GM18517 (cell line): Measurements from ENCODE around the gene RSPH9.

ENCODE experiments used
- ATAC-seq: cut with Tn5 transposase; IDR thresholded peaks from one replicate; pipeline ENCODE4 v1.9.1; 2021; ENCODE audit warnings: mild to moderate bottlenecking, moderate library complexity; ENCODE audit not compliant: unreplicated experiment

RSPH9 gene

GRCh38 chr6:43707767-43708166 is 62.9 kb downstream of the RSPH9 start:
- ATAC-seq: no peak

- no peak for ATAC-seq
Measured at GRCh38 chr6:43708860-43709653, 64.2 kb downstream of the RSPH9 start.

GRCh38 chr6:43709654-43710303 is 64.9 kb downstream of the RSPH9 start:
- ATAC-seq: no peak

- ATAC-seq: no peak
Measured at GRCh38 chr6:43710576-43710975, 65.7 kb downstream of the RSPH9 start.

- ATAC-seq: no peak
Measured at GRCh38 chr6:43712579-43712978, 67.7 kb downstream of the RSPH9 start.

- no peak for ATAC-seq
Measured at GRCh38 chr6:43713643-43714310, 68.9 kb downstream of the RSPH9 start.

GRCh38 chr6:43714311-43715055 is 69.6 kb downstream of the RSPH9 start:
- ATAC-seq: no peak

GRCh38 chr6:43715056-43715788 is 70.4 kb downstream of the RSPH9 start:
- ATAC-seq: peak; percentile 89

GRCh38 chr6:43716099-43716498 is 71.3 kb downstream of the RSPH9 start:
- ATAC-seq: no peak

GRCh38 chr6:43717389-43717788 is 72.6 kb downstream of the RSPH9 start:
- no peak for ATAC-seq

GRCh38 chr6:43717822-43718221 is 73.0 kb downstream of the RSPH9 start:
- no peak for ATAC-seq

GRCh38 chr6:43718387-43719105 is 73.7 kb downstream of the RSPH9 start:
- no peak for ATAC-seq

GRCh38 chr6:43719511-43719910 is 74.7 kb downstream of the RSPH9 start:
- no peak for ATAC-seq

- ATAC-seq: no peak
Measured at GRCh38 chr6:43720999-43721398, 76.2 kb downstream of the RSPH9 start.
